Lower leg skin (tissue), 4 donors: Measurements from ENCODE around the gene ANAPC1. TPM values are rescaled to one million over a fixed set of nuclear protein-coding genes. Genes with fewer than 3 reads are reported as not detected.

Experiments used
- DNase-seq, 2 donors: peaks; one replicate each; pipeline ENCODE4 v3.0.0-alpha.2; 2019; ENCODE audit warnings: low spot score in 2 of 2
- H3K4me3 ChIP-seq: fragments of 200-600 bp; sonication (generic); 2 replicates; pipeline ENCODE4 v1.5.1; 2017; ENCODE audit warnings: mild to moderate bottlenecking, low read depth; ENCODE audit not compliant: poor library complexity, severe bottlenecking
- POLR2A ChIP-seq, 2 donors: fragments of 450-650 bp; IDR thresholded peaks; one replicate each; pipeline ENCODE4 v1.6.1; 2016 to 2017; ENCODE audit warnings: antibody characterized with exemption in 2 of 2, mild to moderate bottlenecking in 1 of 2, moderate library complexity in 1 of 2
- WGBS, 2 donors: methylation state at CpG; one replicate each; pipeline ENCODE4 v1.1.5; 2018; 5-methylcytosine and 5-hydroxymethylcytosine counted together
- intact Hi-C: fragments of 100-400 bp; cut with DNase I; formaldehyde crosslinking; loops from one replicate; pipeline ENCODE4 v1.15.0; 2023; ENCODE audit warnings: low total_unique reads
- total RNA-seq, 4 donors: library from RNA; depleted of rRNA; stranded (reverse); fragments of >200 nt; gene quantifications; one replicate each; pipeline ENCODE4 v1.1.0, GENCODE V29; 2016
- TF ChIP-seq, protein P1 (sequence below), 3 donors: fragments of 450-650 bp; IDR thresholded peaks; one replicate each; pipeline ENCODE4 v1.5.1; 2016; ENCODE audit warnings: antibody characterized with exemption in 3 of 3, mild to moderate bottlenecking in 3 of 3, moderate library complexity in 2 of 3

Gene ANAPC1
- total RNA-seq, 4 donors from 2014 or later: 35.8 to 48.2 (median 42.7) TPM

DNA sequence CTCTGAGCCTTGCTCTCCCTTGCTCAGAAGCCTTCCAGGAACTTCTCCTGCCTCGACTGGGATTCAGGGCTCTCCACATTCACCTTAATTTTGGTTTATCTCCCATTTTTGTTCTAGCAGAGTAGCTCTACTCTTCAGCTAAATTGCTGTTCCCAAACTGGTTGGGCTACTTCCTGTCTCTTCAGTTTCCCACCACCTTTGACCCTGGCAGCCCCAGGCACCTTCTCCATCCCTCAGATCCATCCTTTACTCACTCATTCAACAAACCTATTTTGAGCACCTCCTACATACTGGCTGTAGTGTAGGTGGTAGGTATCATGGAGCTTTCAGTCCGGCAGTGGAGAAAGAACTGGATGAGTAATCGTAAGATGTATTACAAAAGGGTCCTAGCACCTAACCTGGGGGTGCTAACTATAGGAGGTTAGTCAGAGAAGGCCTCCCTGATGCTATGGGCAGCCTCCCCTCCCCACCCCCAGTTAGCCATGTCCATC lies 40.7 kb upstream of the ANAPC1 start:
- no peak for DNase-seq
- intact Hi-C loops: no loop called here
- WGBS, 2 donors: 85 to 86% methylated on average over 3 of the region's 3 CpGs
- H3K4me3 ChIP-seq: no peak overlapping the region
- TF ChIP-seq, protein P1, sequence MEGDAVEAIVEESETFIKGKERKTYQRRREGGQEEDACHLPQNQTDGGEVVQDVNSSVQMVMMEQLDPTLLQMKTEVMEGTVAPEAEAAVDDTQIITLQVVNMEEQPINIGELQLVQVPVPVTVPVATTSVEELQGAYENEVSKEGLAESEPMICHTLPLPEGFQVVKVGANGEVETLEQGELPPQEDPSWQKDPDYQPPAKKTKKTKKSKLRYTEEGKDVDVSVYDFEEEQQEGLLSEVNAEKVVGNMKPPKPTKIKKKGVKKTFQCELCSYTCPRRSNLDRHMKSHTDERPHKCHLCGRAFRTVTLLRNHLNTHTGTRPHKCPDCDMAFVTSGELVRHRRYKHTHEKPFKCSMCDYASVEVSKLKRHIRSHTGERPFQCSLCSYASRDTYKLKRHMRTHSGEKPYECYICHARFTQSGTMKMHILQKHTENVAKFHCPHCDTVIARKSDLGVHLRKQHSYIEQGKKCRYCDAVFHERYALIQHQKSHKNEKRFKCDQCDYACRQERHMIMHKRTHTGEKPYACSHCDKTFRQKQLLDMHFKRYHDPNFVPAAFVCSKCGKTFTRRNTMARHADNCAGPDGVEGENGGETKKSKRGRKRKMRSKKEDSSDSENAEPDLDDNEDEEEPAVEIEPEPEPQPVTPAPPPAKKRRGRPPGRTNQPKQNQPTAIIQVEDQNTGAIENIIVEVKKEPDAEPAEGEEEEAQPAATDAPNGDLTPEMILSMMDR (IDR thresholded peaks at IDR 0.05): no peak
- no peak for TF ChIP-seq POLR2A (IDR thresholded peaks at IDR 0.05)

DNA sequence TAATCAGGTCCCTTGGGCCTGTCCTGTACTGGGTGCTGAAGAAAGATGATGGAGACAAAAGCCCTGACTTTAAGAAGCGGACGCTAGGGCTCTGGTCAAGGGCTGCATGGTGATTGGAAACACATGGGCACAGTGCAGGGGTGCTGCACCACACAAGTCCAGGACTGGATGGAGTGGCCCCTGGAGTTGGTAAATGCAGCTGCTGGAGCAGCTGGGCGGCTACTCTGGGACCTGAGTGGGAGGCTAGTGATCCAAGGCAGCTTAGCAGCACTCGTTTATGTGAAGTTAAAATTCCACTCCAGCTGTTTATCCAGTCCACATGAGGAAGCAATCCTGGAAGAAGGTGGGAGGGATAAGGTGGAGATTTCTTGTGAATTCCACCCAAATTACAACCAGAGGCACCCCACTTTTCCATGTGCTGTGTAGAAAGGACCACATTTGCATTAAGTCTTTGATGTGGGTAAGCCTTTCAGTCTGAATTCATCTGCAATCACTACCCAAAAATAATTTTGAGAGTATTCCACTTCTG lies 39.3 kb upstream of the ANAPC1 start:
- WGBS, 2 donors: 57 to 62% methylated on average over 4 of the region's 4 CpGs
- intact Hi-C loops: no loop called here
- no peak for DNase-seq
- no peak overlapping the region for H3K4me3 ChIP-seq
- TF ChIP-seq, protein P1 (IDR thresholded peaks at IDR 0.05): no peak

DNA sequence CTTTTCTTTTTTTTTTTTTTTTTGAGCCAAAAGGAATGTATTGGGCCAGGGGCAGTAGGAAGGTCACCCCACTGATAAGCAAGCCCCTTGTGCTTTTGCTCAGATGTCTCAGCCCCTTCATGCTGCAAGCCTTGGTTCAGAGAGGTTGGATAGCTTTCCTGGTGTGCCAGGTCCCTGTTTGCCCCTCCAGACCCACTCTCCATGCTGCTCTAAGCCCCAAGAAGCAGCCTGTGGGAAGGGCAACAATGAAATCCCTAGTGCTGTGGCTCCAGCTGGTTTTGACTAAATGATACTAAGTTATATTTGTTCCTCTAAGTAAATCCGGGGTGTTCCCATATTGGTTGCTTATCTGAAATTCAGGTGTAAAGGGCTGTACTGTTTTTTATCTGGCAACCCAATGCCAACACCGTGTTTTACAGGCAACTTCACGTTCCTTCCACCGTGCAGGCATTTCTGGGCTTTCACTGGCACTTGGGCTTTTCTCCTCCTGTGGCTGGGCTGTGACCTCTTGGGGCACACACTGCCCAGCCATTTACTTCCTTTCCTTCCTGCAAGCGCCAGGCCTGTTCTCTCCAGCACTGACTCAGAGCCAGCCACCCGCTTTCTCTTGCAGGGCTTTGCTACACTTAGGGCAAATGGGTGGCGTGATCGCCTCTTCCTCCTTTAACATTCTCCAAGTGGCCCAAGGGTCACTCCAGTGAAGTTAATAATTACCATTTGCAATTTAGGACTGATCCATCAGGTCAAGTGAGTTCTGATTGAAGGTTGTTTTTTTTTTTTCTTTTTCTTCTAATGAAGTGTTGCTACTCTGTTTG lies 36.0 kb upstream of the ANAPC1 start:
- H3K4me3 ChIP-seq: no peak overlapping the region
- TF ChIP-seq POLR2A (IDR thresholded peaks at IDR 0.05): no peak
- TF ChIP-seq, protein P1 (IDR thresholded peaks at IDR 0.05): no peak
- 73 to 80% methylated on average over 7 to 8 of the region's 8 CpGs for WGBS, 2 donors
- intact Hi-C loops: no loop called here
- peak in 1 of 2 donors; percentile 86 for DNase-seq

DNA sequence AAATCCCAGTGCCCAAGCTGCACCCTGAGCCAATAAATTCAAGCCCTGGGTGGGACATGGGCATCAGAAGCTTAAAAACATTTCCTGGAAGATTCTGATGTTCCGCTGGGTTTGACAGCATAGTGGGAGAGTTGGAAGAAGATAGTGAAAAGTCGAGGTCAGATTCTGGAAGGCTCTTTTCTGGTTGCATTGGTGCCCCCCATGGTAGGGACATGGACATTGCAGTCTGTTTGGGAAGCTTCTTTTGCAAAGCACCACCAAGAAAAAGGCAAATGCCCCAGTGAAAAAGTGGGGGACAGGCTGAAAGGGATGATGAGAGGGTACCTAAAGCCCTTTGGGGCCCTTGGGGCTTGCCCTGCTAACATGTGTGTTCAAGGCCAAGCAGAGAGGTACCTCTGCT lies 35.4 kb upstream of the ANAPC1 start:
- intact Hi-C loops: no loop called here
- H3K4me3 ChIP-seq: no peak overlapping the region
- no peak for DNase-seq
- TF ChIP-seq, protein P1 (IDR thresholded peaks at IDR 0.05): no peak
- TF ChIP-seq POLR2A (IDR thresholded peaks at IDR 0.05): no peak
- 59 to 63% methylated on average over 2 of the region's 2 CpGs for WGBS, 2 donors

DNA sequence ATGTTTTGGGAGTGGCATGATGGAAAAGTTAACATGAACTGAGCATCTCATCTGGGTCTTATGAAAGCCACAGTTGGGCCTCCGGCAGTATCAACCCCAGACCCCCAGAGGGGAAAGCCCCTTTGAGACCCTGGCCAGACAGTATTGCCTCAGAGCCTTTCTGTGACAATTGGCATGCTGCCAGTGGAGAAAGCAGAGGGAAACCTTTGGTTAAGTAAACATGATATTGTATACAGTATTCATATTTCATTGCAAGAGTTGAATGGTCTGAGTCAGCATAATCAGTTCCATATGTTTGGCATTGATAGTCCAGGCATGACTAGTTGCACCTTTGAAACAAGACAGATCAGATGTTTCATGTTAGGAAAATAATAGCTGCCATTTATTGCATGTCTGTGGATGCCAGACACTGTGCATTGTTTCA lies 34.4 kb upstream of the ANAPC1 start:
- H3K4me3 ChIP-seq: no peak overlapping the region
- intact Hi-C loops: no loop called here
- WGBS, 2 donors: 60 to 79% methylated on average over 1 of the region's 1 CpG
- no peak for TF ChIP-seq POLR2A (IDR thresholded peaks at IDR 0.05)
- TF ChIP-seq, protein P1 (IDR thresholded peaks at IDR 0.05): no peak
- no peak for DNase-seq
